ENCODE data around the gene PTPRO.

Gene PTPRO

DNA sequence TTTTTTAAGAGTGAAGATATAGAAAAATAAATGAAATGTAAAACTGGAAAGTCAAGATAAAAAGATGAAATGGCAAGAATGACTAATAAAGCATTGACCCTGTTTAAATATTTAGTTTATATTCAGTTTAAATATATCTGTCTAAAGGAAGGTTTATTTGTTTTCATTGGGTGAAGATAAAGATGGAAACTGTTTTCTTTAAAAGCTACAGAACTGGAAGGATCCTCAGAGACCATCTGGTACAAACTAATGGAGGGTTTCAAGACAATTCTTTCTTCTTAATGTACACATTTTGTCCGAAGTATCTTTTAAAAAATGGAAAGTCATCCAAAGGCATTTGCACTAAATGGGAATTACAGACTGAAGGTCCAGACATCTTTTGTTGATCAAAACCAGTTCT is 324.3 kb downstream of the PTPRO start:
- DNase-seq (ENCODE audit: low read depth in 2 of 2): no peak

Measured in stimulated activated CD4-positive, alpha-beta T cell treated with anti-CD3 and anti-CD28 coated beads, Interleukin-12 subunit alpha, Interleukin-12 subunit beta, amount 100 ng/mL, for 24 hours (primary cell).